Naive thymus-derived CD4-positive, alpha-beta T cell (primary cell): ENCODE results near the gene SMIM38. TPM values are rescaled to one million over a fixed set of nuclear protein-coding genes. Genes with fewer than 3 reads are reported as not detected.

Experiments used
- ATAC-seq: fragments of 150-1000 bp; cut with Tn5 transposase; 2 replicates; pipeline ENCODE4 v1.10.0; 2021; ENCODE audit warnings: mild to moderate bottlenecking, moderate library complexity
- CTCF ChIA-PET: fragments of 350-600 bp; sonication (Branson Sonifier 250); formaldehyde crosslinking; loops from one replicate; lab custom pipeline; 2021; ENCODE audit warnings: antibody characterized with exemption; lab: Charles Lee
- POLR2A ChIA-PET: fragments of 350-600 bp; sonication (Branson Sonifier 250); formaldehyde crosslinking; loops from one replicate; lab custom pipeline; 2021; ENCODE audit warnings: antibody characterized with exemption, inconsistent platforms; lab: Charles Lee
- DNase-seq, 9 donors: peaks; one replicate each; pipeline versions ENCODE4 v3.0.0 to v3.0.0-alpha.2; 2020 to 2022; ENCODE audit warnings: mixed read lengths in 1 of 9
- H3K27ac ChIP-seq: one replicate; pipeline ENCODE4 v1.7.0; 2013; ENCODE audit warnings: mild to moderate bottlenecking, low read depth, low read length, moderate library complexity
- H3K27me3 ChIP-seq, 2 donors: one replicate each; pipeline ENCODE4 v1.7.0; 2013; ENCODE audit warnings: low read length in 2 of 2, mild to moderate bottlenecking in 2 of 2, moderate library complexity in 2 of 2; ENCODE audit not compliant: control insufficient read depth in 2 of 2, insufficient read depth in 2 of 2
- H3K36me3 ChIP-seq, 3 experiments: 1 replicate in 2 of 3; 2 replicates in 1 of 3; pipeline ENCODE4 v1.7.0; 2013; ENCODE audit warnings: low read length in 3 of 3, mild to moderate bottlenecking in 3 of 3, moderate library complexity in 1 of 3; ENCODE audit not compliant: insufficient read depth in 3 of 3, control insufficient read depth in 2 of 3
- H3K4me1 ChIP-seq, 2 donors: one replicate each; pipeline ENCODE4 v1.7.0; 2013; ENCODE audit warnings: low read length in 2 of 2, mild to moderate bottlenecking in 2 of 2, moderate library complexity in 1 of 2; ENCODE audit not compliant: control insufficient read depth in 2 of 2, insufficient read depth in 2 of 2
- H3K4me3 ChIP-seq: 2 replicates; pipeline ENCODE4 v1.7.0; 2013; ENCODE audit warnings: mild to moderate bottlenecking, low read length
- H3K9me3 ChIP-seq, 3 experiments: 1 replicate in 2 of 3; 2 replicates in 1 of 3; pipeline ENCODE4 v1.7.0; 2013; ENCODE audit warnings: low read length in 3 of 3; ENCODE audit not compliant: control insufficient read depth in 2 of 3
- H3K27ac Mint-ChIP-seq, 9 donors: one replicate each; pipeline ENCODE4 v1.8.0; 2020 to 2022; ENCODE audit warnings: mixed read lengths in 9 of 9, mild to moderate bottlenecking in 8 of 9, moderate library complexity in 5 of 9, inconsistent platforms in 2 of 9
- H3K27me3 Mint-ChIP-seq, 5 donors: one replicate each; pipeline ENCODE4 v1.8.0; 2021 to 2022; ENCODE audit warnings: mixed read lengths in 5 of 5, mild to moderate bottlenecking in 1 of 5
- H3K36me3 Mint-ChIP-seq, 5 donors: one replicate each; pipeline ENCODE4 v1.8.0; 2020 to 2022; ENCODE audit warnings: mixed read lengths in 5 of 5, mild to moderate bottlenecking in 3 of 5, inconsistent platforms in 1 of 5
- H3K4me1 Mint-ChIP-seq, 7 donors: one replicate each; pipeline ENCODE4 v1.8.0; 2020 to 2022; ENCODE audit warnings: mixed read lengths in 7 of 7, mild to moderate bottlenecking in 3 of 7, inconsistent platforms in 1 of 7
- H3K4me3 Mint-ChIP-seq, 10 donors: one replicate each; pipeline ENCODE4 v1.8.0; 2020 to 2022; ENCODE audit warnings: mild to moderate bottlenecking in 10 of 10, mixed read lengths in 10 of 10, moderate library complexity in 6 of 10, inconsistent platforms in 2 of 10
- H3K9me3 Mint-ChIP-seq, 11 donors: one replicate each; pipeline ENCODE4 v1.8.0; 2020 to 2022; ENCODE audit warnings: mixed read lengths in 11 of 11, mild to moderate bottlenecking in 4 of 11, inconsistent platforms in 1 of 11, moderate library complexity in 1 of 11
- intact Hi-C, 2 donors: fragments of 100-400 bp; cut with micrococcal nuclease; formaldehyde crosslinking; loops; one replicate each; pipeline ENCODE4 v1.15.1; 2023
- polyA plus RNA-seq, 2 donors: library from polyadenylated mRNA; unstranded; fragments of 300-500 nt; fragmentation: Illumina TruSeq; gene quantifications; one replicate each; pipeline ENCODE4 v1.2.3, GENCODE V29; 2021
- total RNA-seq, 6 experiments: library from RNA in 5 of 6; stranded (reverse) in 5 of 6; gene quantifications; 1 replicate in 5 of 6; 2 replicates in 1 of 6; pipeline ENCODE4 v1.2.3 and lab custom pipeline; 2021 to 2026

The SMIM38 gene
- total and polyA plus RNA-seq, 7 experiments from 2014 or later, result 0.13 to 0.73 (median 0.70) TPM; not detected in 2

- DNase-seq, result no peak
- Mint-ChIP-seq H3K27ac (peak overlapping the region in 1 of 9 donors; percentile 32), H3K27me3 (peaks cover 0 to 11% (median 0%) of the 10 kb centered on the region in 5 donors), H3K36me3 (peaks cover 2 to 17% (median 8%) of the 10 kb centered on the region in 5 donors), H3K9me3 (peaks cover 1 to 21% (median 11%) of the 10 kb centered on the region in 11 donors), H3K4me3 (no peak overlapping the region), H3K4me1 (peaks cover 0 to 10% (median 4%) of the 10 kb centered on the region in 7 donors)
- H3K4me3 ChIP-seq, result no peak overlapping the region
- H3K4me1 ChIP-seq, result no peaks in the 10 kb centered on the region
- no peaks in the 10 kb centered on the region for H3K9me3 ChIP-seq
- intact Hi-C loops, result no loop called here
- no peak overlapping the region for H3K27ac ChIP-seq
- ChIA-PET CTCF (no interaction called here), POLR2A (interaction anchor here (0.7 kb wide), 1 partner anchor 15 kb away, joined by 5 read pairs; no protein-coding TSS in a partner anchor)
- no peaks in the 10 kb centered on the region for H3K27me3 ChIP-seq
- H3K36me3 ChIP-seq, result no peaks in the 10 kb centered on the region
- no peak for ATAC-seq
These were observed 10.0 kb downstream of the SMIM38 start for GRCh38 chr11:69165775-69166174.

- CTCF ChIA-PET, result no interaction called here
These were observed 10.7 kb downstream of the SMIM38 start for GRCh38 chr11:69166218-69167115.

GRCh38 chr11:69167130-69167915, 11.6 kb downstream of the SMIM38 start:
- H3K9me3 Mint-ChIP-seq, result peaks cover 1 to 18% (median 11%) of the 10 kb centered on the region in 11 donors
- Histone ChIP-seq H3K36me3 (no peaks in the 10 kb centered on the region), H3K4me1 (no peaks in the 10 kb centered on the region), H3K4me3 (no peak overlapping the region), H3K27me3 (no peaks in the 10 kb centered on the region), H3K9me3 (no peaks in the 10 kb centered on the region), H3K27ac (no peak overlapping the region)
- H3K4me3 Mint-ChIP-seq, result no peak overlapping the region
- no peak overlapping the region for H3K27ac Mint-ChIP-seq
- intact Hi-C loops, result no loop called here
- no peak for ATAC-seq
- H3K27me3 Mint-ChIP-seq, result peaks cover 0 to 11% (median 0%) of the 10 kb centered on the region in 5 donors
- POLR2A ChIA-PET, result no interaction called here
- peaks cover 0 to 10% (median 4%) of the 10 kb centered on the region in 7 donors for H3K4me1 Mint-ChIP-seq
- H3K36me3 Mint-ChIP-seq, result peaks cover 0 to 17% (median 8%) of the 10 kb centered on the region in 5 donors
- no peak for DNase-seq
- CTCF ChIA-PET, result no interaction called here

More at GRCh38 chr11:69166218-69167115, 10.7 kb downstream of the SMIM38 start:
- no peaks in the 10 kb centered on the region for H3K9me3 ChIP-seq
- no peak overlapping the region for H3K4me3 ChIP-seq
- POLR2A ChIA-PET, result no interaction called here
- H3K27ac Mint-ChIP-seq, result peak overlapping the region in 1 of 9 donors; percentile 62
- H3K9me3 Mint-ChIP-seq, result peaks cover 1 to 21% (median 11%) of the 10 kb centered on the region in 11 donors
- H3K27ac ChIP-seq, result no peak overlapping the region
- peaks cover 0 to 11% (median 0%) of the 10 kb centered on the region in 5 donors for H3K27me3 Mint-ChIP-seq
- no peaks in the 10 kb centered on the region for H3K27me3 ChIP-seq
- H3K4me3 Mint-ChIP-seq, result peak overlapping the region in 1 of 10 donors; percentile 49
- ATAC-seq, result peak; percentile 54
- H3K36me3 ChIP-seq, result no peaks in the 10 kb centered on the region
- intact Hi-C loops, result no loop called here
- peaks cover 2 to 17% (median 8%) of the 10 kb centered on the region in 5 donors for H3K36me3 Mint-ChIP-seq
- H3K4me1 ChIP-seq, result no peaks in the 10 kb centered on the region
- peaks cover 0 to 10% (median 4%) of the 10 kb centered on the region in 7 donors for H3K4me1 Mint-ChIP-seq
- DNase-seq, result peak in 2 of 9 donors; percentile 9 to 52

GRCh38 chr11:69167916-69168691, 12.4 kb downstream of the SMIM38 start:
- ChIA-PET CTCF (no interaction called here), POLR2A (no interaction called here)
- peaks cover 0 to 13% (median 6%) of the 10 kb centered on the region in 11 donors for H3K9me3 Mint-ChIP-seq
- Histone ChIP-seq H3K4me3 (no peak overlapping the region), H3K9me3 (no peaks in the 10 kb centered on the region), H3K27me3 (no peaks in the 10 kb centered on the region), H3K4me1 (no peaks in the 10 kb centered on the region), H3K36me3 (no peaks in the 10 kb centered on the region), H3K27ac (no peak overlapping the region)
- no peak for ATAC-seq
- peaks cover 0 to 11% (median 0%) of the 10 kb centered on the region in 5 donors for H3K27me3 Mint-ChIP-seq
- peaks cover 0 to 10% (median 4%) of the 10 kb centered on the region in 5 donors for H3K36me3 Mint-ChIP-seq
- DNase-seq, result no peak
- no peak overlapping the region for H3K4me3 Mint-ChIP-seq
- no peak overlapping the region for H3K27ac Mint-ChIP-seq
- peaks cover 0 to 10% (median 5%) of the 10 kb centered on the region in 7 donors for H3K4me1 Mint-ChIP-seq
- intact Hi-C loops, result no loop called here

- no peaks in the 10 kb centered on the region for H3K9me3 ChIP-seq
- peaks cover 0 to 7% (median 0%) of the 10 kb centered on the region in 5 donors for H3K27me3 Mint-ChIP-seq
- H3K9me3 Mint-ChIP-seq, result peaks cover 0 to 6% (median 0%) of the 10 kb centered on the region in 11 donors
- ATAC-seq, result no peak
- H3K27me3 ChIP-seq, result no peaks in the 10 kb centered on the region
- ChIA-PET CTCF (no interaction called here), POLR2A (no interaction called here)
- no peak for DNase-seq
- no peaks in the 10 kb centered on the region for H3K4me1 ChIP-seq
- H3K36me3 ChIP-seq, result no peaks in the 10 kb centered on the region
- H3K36me3 Mint-ChIP-seq, result peaks cover 0 to 3% (median 0%) of the 10 kb centered on the region in 5 donors
- H3K27ac Mint-ChIP-seq, result no peak overlapping the region
- peaks cover 0 to 10% (median 5%) of the 10 kb centered on the region in 7 donors for H3K4me1 Mint-ChIP-seq
- H3K4me3 Mint-ChIP-seq, result no peak overlapping the region
- no peak overlapping the region for H3K4me3 ChIP-seq
- intact Hi-C loops, result no loop called here
- no peak overlapping the region for H3K27ac ChIP-seq
These were observed 13.7 kb downstream of the SMIM38 start for GRCh38 chr11:69169479-69169878.

GRCh38 chr11:69170704-69171103, 15.0 kb downstream of the SMIM38 start:
- no peak overlapping the region for H3K4me3 Mint-ChIP-seq
- ChIA-PET POLR2A (no interaction called here), CTCF (no interaction called here)
- no peak overlapping the region for H3K4me3 ChIP-seq
- ATAC-seq (no peak), DNase-seq (no peak)
- intact Hi-C loops, result no loop called here
- H3K4me1 ChIP-seq, result no peaks in the 10 kb centered on the region
- H3K27me3 ChIP-seq, result no peaks in the 10 kb centered on the region
- H3K9me3 Mint-ChIP-seq, result peaks cover 0 to 14% (median 2%) of the 10 kb centered on the region in 11 donors
- peak overlapping the region in 1 of 9 donors; percentile 51 for H3K27ac Mint-ChIP-seq
- H3K4me1 Mint-ChIP-seq, result peaks cover 0 to 10% (median 4%) of the 10 kb centered on the region in 7 donors
- no peak overlapping the region for H3K27ac ChIP-seq
- peaks cover 0 to 6% (median 0%) of the 10 kb centered on the region in 3 experiments for H3K9me3 ChIP-seq
- H3K36me3 ChIP-seq, result no peaks in the 10 kb centered on the region
- H3K27me3 Mint-ChIP-seq, result peaks cover 0 to 7% (median 0%) of the 10 kb centered on the region in 5 donors
- H3K36me3 Mint-ChIP-seq, result no peaks in the 10 kb centered on the region
